GM12873 (cell line): ENCODE data around the gene SPTLC1.

Experiments used
- CTCF ChIP-seq: IDR thresholded peaks from 2 replicates; pipeline ENCODE4 v1.5.1; 2012; ENCODE audit warnings: low read depth, mild to moderate bottlenecking, moderate library complexity, low read length, control low read depth; ENCODE audit not compliant: insufficient read depth; ENCODE audit errors: missing control alignments

SPTLC1 gene

GRCh38 chr9:92061184-92061583 is 54.0 kb downstream of the SPTLC1 start:
- TF ChIP-seq CTCF: no peak

- TF ChIP-seq CTCF: no peak
Measured at GRCh38 chr9:92059661-92060060, 55.6 kb downstream of the SPTLC1 start.

DNA sequence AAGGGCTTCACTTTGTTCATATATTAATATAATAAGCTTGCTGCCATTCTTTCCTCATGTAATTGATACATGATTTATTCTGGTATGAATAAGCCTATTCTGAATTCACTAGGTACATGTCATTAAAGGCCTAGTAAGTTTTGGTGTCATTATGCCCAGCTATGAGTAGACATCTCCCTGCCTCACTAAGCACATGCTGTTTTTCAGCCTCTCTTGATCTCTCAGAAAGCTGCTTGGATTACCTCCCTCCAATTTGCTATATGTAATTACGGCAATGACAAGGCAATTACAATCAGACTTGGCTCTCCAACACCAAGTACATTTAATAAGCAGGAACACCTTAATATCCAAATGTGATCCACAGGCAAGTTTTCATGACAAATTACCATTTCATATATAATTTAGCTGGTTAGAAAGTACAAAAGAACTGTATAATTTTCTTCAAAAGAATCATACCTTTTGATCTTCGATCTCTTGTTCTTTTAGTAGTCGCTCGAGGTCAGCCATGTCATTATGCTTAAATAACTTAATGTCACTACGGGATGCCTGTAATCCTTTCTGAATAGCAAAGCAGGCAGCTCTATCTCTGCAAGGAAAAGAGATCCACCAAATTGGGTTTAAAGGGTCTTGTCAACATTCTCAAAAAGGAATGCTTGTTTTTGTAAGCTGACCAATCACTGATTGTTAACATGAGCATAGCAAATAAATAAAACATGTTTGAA is 56.3 kb downstream of the SPTLC1 start:
- no peak for TF ChIP-seq CTCF

DNA sequence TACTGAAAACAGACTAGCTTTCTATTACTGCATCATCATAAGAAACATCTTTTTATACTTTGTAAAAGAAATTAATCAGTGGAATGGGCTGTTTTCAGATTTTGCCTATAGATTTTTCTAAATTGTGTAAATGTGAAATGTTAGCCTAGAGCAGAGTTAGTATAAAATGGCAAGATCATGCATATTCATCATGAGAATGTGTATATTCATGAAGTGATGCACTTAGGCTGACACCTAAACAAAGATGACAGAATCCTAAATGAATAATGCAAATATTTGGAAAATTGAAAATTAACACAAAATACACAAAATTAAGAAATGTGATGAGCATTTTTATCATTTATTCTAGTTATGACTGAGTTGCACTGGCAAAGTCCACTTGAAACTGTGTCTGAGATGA is 57.2 kb downstream of the SPTLC1 start:
- no peak for TF ChIP-seq CTCF

- TF ChIP-seq CTCF: no peak
Measured at GRCh38 chr9:92057226-92057625, 58.0 kb downstream of the SPTLC1 start.

DNA sequence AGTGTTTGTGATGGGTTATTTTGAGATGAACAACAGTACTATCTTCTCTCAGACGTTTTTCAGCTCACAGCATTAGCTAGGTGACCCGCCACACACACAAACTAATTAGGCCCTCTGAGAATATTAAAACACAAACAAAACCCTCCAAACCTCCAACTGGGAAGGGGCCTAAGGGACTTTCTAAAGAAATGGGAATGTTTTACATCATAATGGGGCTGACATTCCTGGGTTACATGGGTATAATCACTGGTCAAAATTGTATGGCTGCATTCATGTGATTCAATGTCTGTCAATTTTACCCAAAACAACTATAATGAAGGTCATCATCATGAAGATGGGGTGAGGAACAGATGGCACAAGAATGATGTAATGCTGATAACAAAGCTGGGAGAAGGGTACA is 59.6 kb downstream of the SPTLC1 start:
- no peak for TF ChIP-seq CTCF

DNA sequence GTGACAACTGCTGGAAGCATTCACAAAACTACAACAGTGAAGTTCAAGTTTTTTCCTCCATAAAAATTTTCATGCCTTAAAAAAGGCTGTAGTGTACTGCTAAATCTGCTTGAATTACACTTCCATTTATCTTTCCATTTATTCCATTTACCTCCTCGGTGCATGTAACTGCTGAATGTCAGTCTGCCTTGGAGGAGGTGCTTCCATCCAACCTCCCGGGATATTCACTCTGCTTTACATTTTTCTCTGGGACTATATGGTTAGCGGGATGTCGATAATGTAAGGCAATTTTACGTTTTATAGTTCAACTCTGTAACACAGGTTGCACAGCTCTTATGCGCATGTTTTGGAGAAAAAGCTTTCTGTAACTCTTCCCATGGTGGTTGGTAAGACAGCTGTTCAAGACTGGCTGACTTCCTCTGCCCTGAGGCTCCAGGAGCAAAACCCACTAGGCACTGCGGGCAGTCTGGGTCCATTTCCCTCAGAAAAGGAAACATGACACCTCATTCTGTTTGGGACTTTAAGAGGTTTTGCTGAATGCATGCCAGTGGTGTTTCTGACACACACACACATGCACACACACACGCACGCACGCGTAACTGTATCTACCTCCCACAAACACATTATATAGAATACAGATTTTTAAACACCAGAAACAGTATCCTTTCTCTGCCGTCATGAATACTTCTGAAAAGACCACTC is 66.1 kb downstream of the SPTLC1 start:
- TF ChIP-seq CTCF: no peak
